Pancreas (tissue), 10 donors: Measurements from ENCODE around the gene GTF2A1L. TPM values are rescaled to one million over a fixed set of nuclear protein-coding genes. Genes with fewer than 3 reads are reported as not detected.

Source experiments
- ATAC-seq, 4 donors: fragments of 200-7000 bp; cut with Tn5 transposase; one replicate each; pipeline versions ENCODE4 v1.8.0 to v1.9.1; 2020; ENCODE audit warnings: mild to moderate bottlenecking in 4 of 4, moderate library complexity in 4 of 4
- DNase-seq, 6 donors: peaks; one replicate each; pipeline ENCODE4 v3.0.0-alpha.2; 2020
- FAIRE-seq: peaks from 2 replicates; lab custom pipeline; 2012; peaks lifted over from hg19 to GRCh38; lab: Jason Lieb, UNC
- H3K27ac ChIP-seq, 4 donors: fragments of 200-600 bp; sonication (generic); 1 replicate in 3 of 4; 2 replicates in 1 of 4; pipeline versions ENCODE4 v1.5.0 to v1.8.0; 2020
- H3K27me3 ChIP-seq, 4 donors: fragments of 200-600 bp; one replicate each; pipeline ENCODE4 v1.8.0; 2021
- H3K36me3 ChIP-seq, 3 donors: fragments of 200-600 bp; sonication (generic) in 1 of 3; one replicate each; pipeline versions ENCODE4 v1.5.0 to v1.8.0; 2020 to 2021
- H3K4me1 ChIP-seq, 3 donors: fragments of 200-600 bp; one replicate each; pipeline ENCODE4 v1.8.0; 2021
- H3K4me3 ChIP-seq, 4 donors: fragments of 200-600 bp; sonication (generic) in 2 of 4; one replicate each; pipeline versions ENCODE4 v1.5.0 to v1.8.0; 2020 to 2021
- H3K9me3 ChIP-seq, 4 donors: fragments of 200-600 bp; one replicate each; pipeline ENCODE4 v1.8.0; 2021
- CTCF ChIP-seq, 4 donors: fragments of 200-600 bp; sonication (generic) in 3 of 4; IDR thresholded peaks; one replicate each; pipeline versions ENCODE4 v1.5.0 to v1.8.0; 2021; ENCODE audit warnings: antibody characterized with exemption in 4 of 4
- WGBS, 2 donors: extraction: QIAGEN DNeasy Blood & Tissue Kit; methylation state at CpG; one replicate each; pipeline ENCODE4 v1.1.7; 2013; 5-methylcytosine and 5-hydroxymethylcytosine counted together
- intact Hi-C, 3 donors: fragments of 100-400 bp; cut with DNase I; formaldehyde crosslinking; loops; one replicate each; pipeline versions ENCODE4 v1.11.1 to v1.14.2; 2022
- polyA plus RNA-seq, 2 donors: library from polyadenylated mRNA; stranded (reverse); fragments of 200-250 nt; gene quantifications; one replicate each; pipeline ENCODE4 v1.2.3, GENCODE V29; 2013
- total RNA-seq, 6 donors: library from RNA; stranded (reverse); fragmentation: NEBNext Ultra II Directional in 4 of 6; extraction: Animal tissue kit (Norgen Biotek cat#: 25700) in 4 of 6; gene quantifications; one replicate each; pipeline versions ENCODE4 v1.2.1 to v1.2.4, GENCODE V29; 2021 to 2023
- donor health status: healthy with polysubstance abuse.
- donor health status: DM: no; HTN: no; CAD: no; lungs with moderate emphysema.
- donor health status: DM: no; HTN: no; CAD: no.
- donor health status: control.
- donor health status: control.
- donor health status: Bipolar disorder and iron deficiency.
- donor health status: DM: yes; HTN: yes; CAD: no.
- donor health status: DM: no; HTN: no; CAD: no.
- donor health status: DM: no; HTN: no; CAD: no.
- donor health status: DM: yes; HTN: yes; CAD: no.

GTF2A1L gene
- total and polyA plus RNA-seq, 8 donors, result 0.17 to 0.42 TPM; not detected in 6

- no peak for TF ChIP-seq CTCF (IDR thresholded peaks at IDR 0.05)
- no peak for ATAC-seq
- Histone ChIP-seq H3K36me3 (no peaks in the 10 kb centered on the region), H3K27me3 (no peaks in the 10 kb centered on the region), H3K27ac (no peak overlapping the region), H3K9me3 (no peaks in the 10 kb centered on the region), H3K4me3 (no peak overlapping the region), H3K4me1 (no peaks in the 10 kb centered on the region)
- FAIRE-seq, result no peak
- 76 to 80% methylated on average over 5 of the region's 5 CpGs for WGBS, 2 donors
- intact Hi-C loops, result no loop called here
- no peak for DNase-seq
Measured at GRCh38 chr2:48587560-48587959, 30.1 kb upstream of the GTF2A1L start.

- Histone ChIP-seq H3K4me3 (no peak overlapping the region), H3K27ac (no peak overlapping the region), H3K4me1 (no peaks in the 10 kb centered on the region), H3K36me3 (no peaks in the 10 kb centered on the region), H3K27me3 (no peaks in the 10 kb centered on the region), H3K9me3 (no peaks in the 10 kb centered on the region)
- FAIRE-seq (no peak), ATAC-seq (no peak), DNase-seq (no peak)
- no peak for TF ChIP-seq CTCF (IDR thresholded peaks at IDR 0.05)
- WGBS, 2 donors, result 86 to 89% methylated on average over 3 of the region's 3 CpGs
- intact Hi-C loops, result no loop called here
Measured at GRCh38 chr2:48587961-48588360, 29.7 kb upstream of the GTF2A1L start.

- H3K27me3 ChIP-seq, result no peaks in the 10 kb centered on the region
- ATAC-seq, result no peak
- H3K4me3 ChIP-seq, result no peak overlapping the region
- H3K4me1 ChIP-seq, result no peaks in the 10 kb centered on the region
- FAIRE-seq, result no peak
- 50 to 65% methylated on average over 1 of the region's 1 CpG for WGBS, 2 donors
- no peak overlapping the region for H3K27ac ChIP-seq
- H3K9me3 ChIP-seq, result no peaks in the 10 kb centered on the region
- TF ChIP-seq CTCF (IDR thresholded peaks at IDR 0.05), result no peak
- no peak for DNase-seq
- intact Hi-C loops, result no loop called here
- H3K36me3 ChIP-seq, result no peaks in the 10 kb centered on the region
Measured at GRCh38 chr2:48588745-48589144, 28.9 kb upstream of the GTF2A1L start.

- Histone ChIP-seq H3K4me1 (no peaks in the 10 kb centered on the region), H3K36me3 (no peaks in the 10 kb centered on the region), H3K4me3 (no peak overlapping the region), H3K27ac (no peak overlapping the region), H3K27me3 (no peaks in the 10 kb centered on the region), H3K9me3 (no peaks in the 10 kb centered on the region)
- 14 to 17% methylated on average over 5 of the region's 5 CpGs for WGBS, 2 donors
- FAIRE-seq, result no peak
- TF ChIP-seq CTCF (IDR thresholded peaks at IDR 0.05), result peak; percentile 22 to 52 (median 43)
- peak in 1 of 6 donors; percentile 23 for DNase-seq
- ATAC-seq, result peak; percentile 43 to 71 (median 56)
- intact Hi-C loops, result no loop called here
Measured at GRCh38 chr2:48589170-48589767, 28.4 kb upstream of the GTF2A1L start.

- Histone ChIP-seq H3K9me3 (no peaks in the 10 kb centered on the region), H3K36me3 (no peaks in the 10 kb centered on the region), H3K27ac (no peak overlapping the region), H3K4me1 (no peaks in the 10 kb centered on the region), H3K4me3 (no peak overlapping the region), H3K27me3 (no peaks in the 10 kb centered on the region)
- TF ChIP-seq CTCF (IDR thresholded peaks at IDR 0.05), result no peak
- intact Hi-C loops, result no loop called here
- DNase-seq, result no peak
- 53 to 56% methylated on average over 1 of the region's 1 CpG for WGBS, 2 donors
- no peak for ATAC-seq
- FAIRE-seq, result no peak
Measured at GRCh38 chr2:48590017-48590416, 27.6 kb upstream of the GTF2A1L start.
